Stimulated activated naive B cell treated with anti-CD40 and anti-IgM and Interleukin-4, amounts not matched to agents 10 μg/mL and 1 μg/mL and 100 μg/mL, for 72 hours (primary cell): ENCODE measurements around the gene TCF4.

Source experiments
- ATAC-seq, 2 donors: fragments of 150-1000 bp; cut with Tn5 transposase; replicated peaks; 2 replicates each; pipeline ENCODE4 v1.10.0; 2021; ENCODE audit warnings: moderate library complexity in 1 of 2
- DNase-seq: peaks from one replicate; pipeline ENCODE4 v3.0.0; 2021
- H3K27ac Mint-ChIP-seq: one replicate; pipeline ENCODE4 v1.8.0; 2022; ENCODE audit warnings: mild to moderate bottlenecking, mixed read lengths
- H3K27me3 Mint-ChIP-seq, 2 donors: one replicate each; pipeline ENCODE4 v1.8.0; 2022; ENCODE audit warnings: mixed read lengths in 2 of 2
- H3K36me3 Mint-ChIP-seq, 2 donors: one replicate each; pipeline ENCODE4 v1.8.0; 2022; ENCODE audit warnings: mixed read lengths in 2 of 2, mild to moderate bottlenecking in 1 of 2
- H3K4me1 Mint-ChIP-seq, 2 donors: one replicate each; pipeline ENCODE4 v1.8.0; 2022; ENCODE audit warnings: mixed read lengths in 2 of 2, mild to moderate bottlenecking in 1 of 2
- H3K4me3 Mint-ChIP-seq, 2 donors: one replicate each; pipeline ENCODE4 v1.8.0; 2022; ENCODE audit warnings: mild to moderate bottlenecking in 2 of 2, mixed read lengths in 2 of 2, moderate library complexity in 1 of 2
- H3K9me3 Mint-ChIP-seq, 2 donors: one replicate each; pipeline ENCODE4 v1.8.0; 2022; ENCODE audit warnings: mixed read lengths in 2 of 2, mild to moderate bottlenecking in 1 of 2

The TCF4 gene

DNA sequence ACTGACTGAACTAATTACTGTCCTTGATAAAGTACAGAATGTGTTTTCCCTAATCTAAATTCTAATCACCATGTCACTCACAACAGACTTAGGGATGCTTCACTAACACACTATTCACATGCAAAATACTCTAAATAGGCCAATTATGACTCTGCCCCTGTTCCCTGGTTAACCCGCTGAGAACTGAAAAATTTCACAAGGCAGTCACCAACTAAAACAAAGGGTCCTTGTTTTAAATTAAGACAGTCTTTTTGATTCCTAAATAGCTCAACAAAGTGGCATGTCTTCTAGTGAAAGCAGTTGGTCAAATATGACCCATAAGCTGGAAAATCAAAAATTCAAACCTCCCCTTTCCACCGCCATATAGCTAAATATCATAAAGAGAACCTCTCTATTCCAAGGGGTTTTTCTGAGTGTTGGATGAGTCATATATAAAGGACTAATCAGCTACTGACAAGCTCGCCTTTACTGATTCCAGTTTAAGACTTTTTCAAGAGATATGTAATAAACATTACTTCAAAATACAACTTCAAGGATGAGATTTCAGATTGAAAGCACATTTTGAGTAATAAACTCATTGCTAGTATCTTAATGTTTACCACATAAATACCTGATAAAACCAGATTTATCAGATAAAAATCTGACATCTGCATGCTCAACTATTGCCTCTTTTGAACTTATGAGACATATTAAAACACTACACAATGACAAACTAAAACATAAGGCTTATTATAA is 235.8 kb downstream of the TCF4 start:
- H3K27me3 Mint-ChIP-seq, result no peaks in the 10 kb centered on the region
- H3K36me3 Mint-ChIP-seq, result peaks cover 2 to 10% of the 10 kb centered on the region in 2 donors
- H3K4me1 Mint-ChIP-seq, result peaks cover 12 to 42% of the 10 kb centered on the region in 2 donors
- DNase-seq, result no peak
- H3K9me3 Mint-ChIP-seq, result no peaks in the 10 kb centered on the region
- H3K27ac Mint-ChIP-seq, result no peak overlapping the region
- no peak overlapping the region for H3K4me3 Mint-ChIP-seq
- ATAC-seq, result peak; percentile 75 to 86

DNA sequence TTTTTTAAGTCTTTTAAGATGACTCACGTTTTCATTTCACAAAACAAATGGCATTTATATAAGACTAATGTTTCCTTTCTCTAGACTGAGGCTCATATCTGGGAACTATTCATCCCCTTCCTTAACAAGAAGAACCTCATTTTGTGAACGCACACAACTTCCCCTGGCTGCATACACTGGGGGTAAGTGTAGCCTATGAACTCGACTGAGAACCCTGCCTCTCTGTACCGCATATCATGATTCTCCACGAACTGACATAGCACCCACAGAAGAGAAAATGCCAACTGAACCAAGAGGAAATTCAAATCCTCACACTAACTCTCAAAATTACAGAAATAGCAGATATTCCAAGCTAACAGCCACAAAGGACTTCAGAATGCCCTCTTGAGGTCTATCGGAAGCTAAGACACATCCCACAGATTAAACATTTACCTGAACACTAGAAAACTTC is 236.7 kb downstream of the TCF4 start:
- DNase-seq (no peak), ATAC-seq (no peak)
- peak overlapping the region; percentile 37 for H3K27ac Mint-ChIP-seq
- H3K4me1 Mint-ChIP-seq, result peaks cover 12 to 42% of the 10 kb centered on the region in 2 donors
- no peak overlapping the region for H3K4me3 Mint-ChIP-seq
- no peaks in the 10 kb centered on the region for H3K27me3 Mint-ChIP-seq
- H3K9me3 Mint-ChIP-seq, result no peaks in the 10 kb centered on the region
- peaks cover 2 to 10% of the 10 kb centered on the region in 2 donors for H3K36me3 Mint-ChIP-seq

- no peak overlapping the region for H3K4me3 Mint-ChIP-seq
- H3K27ac Mint-ChIP-seq, result no peak overlapping the region
- H3K9me3 Mint-ChIP-seq, result no peaks in the 10 kb centered on the region
- peaks cover 13 to 39% of the 10 kb centered on the region in 2 donors for H3K4me1 Mint-ChIP-seq
- peaks cover 2 to 10% of the 10 kb centered on the region in 2 donors for H3K36me3 Mint-ChIP-seq
- ATAC-seq (no peak), DNase-seq (no peak)
- H3K27me3 Mint-ChIP-seq, result no peaks in the 10 kb centered on the region
These were observed 238.3 kb downstream of the TCF4 start for GRCh38 chr18:55349685-55350084.

- Mint-ChIP-seq H3K27me3 (no peaks in the 10 kb centered on the region), H3K36me3 (peaks cover 2 to 10% of the 10 kb centered on the region in 2 donors), H3K4me1 (peaks cover 14 to 39% of the 10 kb centered on the region in 2 donors), H3K27ac (no peak overlapping the region), H3K9me3 (no peaks in the 10 kb centered on the region), H3K4me3 (no peak overlapping the region)
- DNase-seq (no peak), ATAC-seq (no peak)
These were observed 240.8 kb downstream of the TCF4 start for GRCh38 chr18:55346961-55347740.

- DNase-seq, result no peak
- Mint-ChIP-seq H3K4me3 (no peak overlapping the region), H3K27me3 (no peaks in the 10 kb centered on the region), H3K4me1 (peaks cover 14 to 32% of the 10 kb centered on the region in 2 donors), H3K36me3 (peaks cover 2 to 9% of the 10 kb centered on the region in 2 donors), H3K27ac (no peak overlapping the region), H3K9me3 (no peaks in the 10 kb centered on the region)
- ATAC-seq, result no peak
These were observed 241.6 kb downstream of the TCF4 start for GRCh38 chr18:55346387-55346786.

- H3K36me3 Mint-ChIP-seq, result peaks cover 2 to 6% of the 10 kb centered on the region in 2 donors
- DNase-seq (no peak), ATAC-seq (no peak)
- no peak overlapping the region for H3K4me3 Mint-ChIP-seq
- H3K4me1 Mint-ChIP-seq, result peaks cover 11 to 21% of the 10 kb centered on the region in 2 donors
- H3K27ac Mint-ChIP-seq, result no peak overlapping the region
- no peaks in the 10 kb centered on the region for H3K9me3 Mint-ChIP-seq
- no peaks in the 10 kb centered on the region for H3K27me3 Mint-ChIP-seq
These were observed 242.7 kb downstream of the TCF4 start for GRCh38 chr18:55345103-55345950.

- H3K4me3 Mint-ChIP-seq, result no peak overlapping the region
- H3K36me3 Mint-ChIP-seq, result no peaks in the 10 kb centered on the region
- no peak overlapping the region for H3K27ac Mint-ChIP-seq
- DNase-seq, result no peak
- peak; percentile 80 for ATAC-seq
- H3K4me1 Mint-ChIP-seq, result peaks cover 12 to 26% of the 10 kb centered on the region in 2 donors
- no peaks in the 10 kb centered on the region for H3K27me3 Mint-ChIP-seq
- H3K9me3 Mint-ChIP-seq, result no peaks in the 10 kb centered on the region
These were observed 244.5 kb downstream of the TCF4 start for GRCh38 chr18:55343396-55344073.

GRCh38 chr18:55340998-55341397 is 247.0 kb downstream of the TCF4 start:
- Mint-ChIP-seq H3K9me3 (no peaks in the 10 kb centered on the region), H3K27me3 (no peaks in the 10 kb centered on the region), H3K36me3 (no peaks in the 10 kb centered on the region), H3K4me1 (peaks cover 20 to 41% of the 10 kb centered on the region in 2 donors), H3K4me3 (no peak overlapping the region), H3K27ac (peak overlapping the region; percentile 69)
- DNase-seq (no peak), ATAC-seq (no peak)

DNA sequence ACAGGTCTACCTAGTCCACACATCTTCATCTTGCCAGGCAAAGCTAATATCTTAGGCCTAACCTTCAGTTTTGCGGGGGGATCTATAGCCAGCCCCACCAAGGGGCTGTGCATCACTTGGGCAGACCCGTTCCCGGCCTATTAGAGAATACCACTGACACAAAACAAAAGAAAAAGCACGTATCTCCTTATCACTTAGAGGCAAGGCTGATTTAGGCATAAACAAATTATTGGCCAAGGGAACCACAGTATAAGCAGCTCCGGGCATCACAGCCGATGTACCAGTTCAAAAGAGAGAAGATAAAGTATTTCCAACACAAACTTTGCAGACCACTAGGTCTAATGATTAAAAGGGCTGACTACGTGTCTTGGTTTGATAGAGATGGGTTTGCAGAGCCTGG is 248.0 kb downstream of the TCF4 start:
- no peak overlapping the region for H3K4me3 Mint-ChIP-seq
- DNase-seq, result no peak
- H3K36me3 Mint-ChIP-seq, result no peaks in the 10 kb centered on the region
- no peaks in the 10 kb centered on the region for H3K9me3 Mint-ChIP-seq
- no peak for ATAC-seq
- no peaks in the 10 kb centered on the region for H3K27me3 Mint-ChIP-seq
- peaks cover 20 to 41% of the 10 kb centered on the region in 2 donors for H3K4me1 Mint-ChIP-seq
- no peak overlapping the region for H3K27ac Mint-ChIP-seq

GRCh38 chr18:55338978-55339650 is 248.9 kb downstream of the TCF4 start:
- H3K4me3 Mint-ChIP-seq, result peak overlapping the region; percentile 47 to 64
- H3K36me3 Mint-ChIP-seq, result no peaks in the 10 kb centered on the region
- H3K4me1 Mint-ChIP-seq, result peaks cover 16 to 36% of the 10 kb centered on the region in 2 donors
- ATAC-seq, result no peak
- DNase-seq, result no peak
- peak overlapping the region; percentile 82 for H3K27ac Mint-ChIP-seq
- H3K27me3 Mint-ChIP-seq, result no peaks in the 10 kb centered on the region
- no peaks in the 10 kb centered on the region for H3K9me3 Mint-ChIP-seq

DNA sequence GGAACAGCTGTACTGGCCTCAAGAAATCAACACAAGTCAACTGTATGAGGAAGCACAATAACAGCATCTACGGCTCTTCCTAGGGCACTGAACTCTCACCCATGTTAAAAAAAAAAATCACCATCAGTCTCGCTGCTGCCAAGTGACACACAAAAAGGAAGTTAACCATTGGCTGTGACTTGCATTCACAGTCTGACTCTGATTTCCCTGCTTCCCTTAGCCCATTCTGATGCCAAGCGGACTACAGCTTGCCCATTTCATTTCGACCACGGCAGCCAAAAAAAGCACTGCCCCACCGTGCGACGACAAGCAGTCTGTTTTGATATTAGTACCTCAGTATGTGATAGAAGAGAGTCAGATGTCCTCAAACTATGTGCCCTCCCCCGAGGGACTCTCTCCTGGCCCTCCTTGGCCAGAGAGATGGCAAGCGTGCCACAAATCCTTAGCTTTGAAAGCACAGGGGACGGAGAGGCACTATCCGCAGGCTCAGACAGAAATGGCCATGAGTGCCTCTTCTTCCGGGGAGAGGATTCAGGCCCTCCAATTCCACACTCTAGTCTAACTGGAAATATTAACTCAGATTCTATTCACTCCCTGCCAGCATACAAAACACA is 250.0 kb downstream of the TCF4 start:
- H3K27me3 Mint-ChIP-seq, result no peaks in the 10 kb centered on the region
- peak overlapping the region; percentile 88 for H3K27ac Mint-ChIP-seq
- peaks cover 14 to 34% of the 10 kb centered on the region in 2 donors for H3K4me1 Mint-ChIP-seq
- ATAC-seq (peak; percentile 86 to 91), DNase-seq (peak; percentile 27)
- peak overlapping the region; percentile 79 to 80 for H3K4me3 Mint-ChIP-seq
- no peaks in the 10 kb centered on the region for H3K36me3 Mint-ChIP-seq
- no peaks in the 10 kb centered on the region for H3K9me3 Mint-ChIP-seq

DNA sequence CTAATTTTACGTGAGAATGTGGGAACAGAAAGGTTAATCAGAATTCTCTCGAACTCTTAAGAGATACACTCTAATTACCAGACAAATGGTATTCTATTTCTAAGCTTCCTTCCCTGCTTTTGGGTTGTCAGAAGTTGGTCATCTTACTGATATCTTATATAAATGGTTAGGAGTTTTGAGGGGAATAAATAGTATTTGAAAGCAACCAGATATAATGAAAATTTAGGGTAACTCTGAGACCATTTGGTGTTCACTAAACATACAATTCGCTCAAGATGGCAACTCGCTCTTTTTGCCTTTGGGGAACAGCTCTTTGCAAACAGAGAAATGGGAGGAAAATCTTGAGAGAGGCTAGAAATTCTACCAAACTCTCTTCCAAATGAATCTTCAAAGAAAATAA is 250.9 kb downstream of the TCF4 start:
- ATAC-seq, result no peak
- no peak for DNase-seq
- Mint-ChIP-seq H3K27ac (no peak overlapping the region), H3K9me3 (no peaks in the 10 kb centered on the region), H3K27me3 (no peaks in the 10 kb centered on the region), H3K4me1 (peaks cover 14 to 34% of the 10 kb centered on the region in 2 donors), H3K4me3 (peak overlapping the region in 1 of 2 donors; percentile 79), H3K36me3 (no peaks in the 10 kb centered on the region)
